ENCODE data around the gene FBXW7.

Gene FBXW7

GRCh38 chr4:152571770-152572169 is 35.9 kb upstream of the FBXW7 start:
- H3K4ac ChIP-seq (ENCODE audit: low read depth, low read length), result no peak overlapping the region
- H3K27ac ChIP-seq (ENCODE audit: low read depth, low read length), result no peak overlapping the region
- no peaks in the 10 kb centered on the region for H3K27me3 ChIP-seq (ENCODE audit: insufficient read depth, low read length, poor library complexity)
- H3K4me3 ChIP-seq (ENCODE audit: low read length), result no peak overlapping the region
- DNase-seq, result no peak
- H3K79me2 ChIP-seq (ENCODE audit: control insufficient read depth, insufficient read depth, low read length), result no peaks in the 10 kb centered on the region
- H3K9ac ChIP-seq (ENCODE audit: low read length), result no peak overlapping the region
- no peak overlapping the region for H2BK5ac ChIP-seq (ENCODE audit: low read length)
- H3K18ac ChIP-seq (ENCODE audit: low read length), result no peak overlapping the region
- no peaks in the 10 kb centered on the region for H3K79me1 ChIP-seq (ENCODE audit: low read length)
- H3K4me1 ChIP-seq (ENCODE audit: control insufficient read depth, low read depth, low read length), result no peaks in the 10 kb centered on the region
- H3K23ac ChIP-seq (ENCODE audit: low read length), result no peak overlapping the region
- no peak overlapping the region for H3K56ac ChIP-seq (ENCODE audit: low read length)
- no peak overlapping the region for H2AK5ac ChIP-seq (ENCODE audit: low read length)
- H3K36me3 ChIP-seq (ENCODE audit: control insufficient read depth, insufficient read depth, low read length), result no peaks in the 10 kb centered on the region
- no peak overlapping the region for H4K5ac ChIP-seq (ENCODE audit: low read length)
- H2BK120ac ChIP-seq (ENCODE audit: low read depth, low read length), result no peak overlapping the region
- H3K4me2 ChIP-seq (ENCODE audit: low read length), result no peak overlapping the region
- H4K8ac ChIP-seq (ENCODE audit: low read depth, low read length), result no peak overlapping the region
- no CpG with 5 or more reads among the region's 1 CpG for WGBS (ENCODE audit: extremely low coverage, insufficient coverage, low lambda C conversion rate)
- H2BK15ac ChIP-seq (replicated peaks; ENCODE audit: low read depth), result no peak overlapping the region

- Histone ChIP-seq H2BK5ac (ENCODE audit: low read length) (no peak overlapping the region), H2AK5ac (ENCODE audit: low read length) (no peak overlapping the region), H4K8ac (ENCODE audit: low read depth, low read length) (no peak overlapping the region), H3K79me2 (ENCODE audit: control insufficient read depth, insufficient read depth, low read length) (no peaks in the 10 kb centered on the region), H3K4me1 (ENCODE audit: control insufficient read depth, low read depth, low read length) (no peaks in the 10 kb centered on the region), H3K79me1 (ENCODE audit: low read length) (no peaks in the 10 kb centered on the region), H3K4ac (ENCODE audit: low read depth, low read length) (no peak overlapping the region), H3K36me3 (ENCODE audit: control insufficient read depth, insufficient read depth, low read length) (no peaks in the 10 kb centered on the region), H2BK15ac (replicated peaks; ENCODE audit: low read depth) (no peak overlapping the region), H3K23ac (ENCODE audit: low read length) (no peak overlapping the region), H3K56ac (ENCODE audit: low read length) (no peak overlapping the region), H3K4me2 (ENCODE audit: low read length) (no peak overlapping the region), H3K18ac (ENCODE audit: low read length) (no peak overlapping the region), H3K27me3 (ENCODE audit: insufficient read depth, low read length, poor library complexity) (no peaks in the 10 kb centered on the region), H3K4me3 (ENCODE audit: low read length) (no peak overlapping the region), H4K5ac (ENCODE audit: low read length) (no peak overlapping the region), H3K27ac (ENCODE audit: low read depth, low read length) (no peak overlapping the region), H3K9ac (ENCODE audit: low read length) (no peak overlapping the region), H2BK120ac (ENCODE audit: low read depth, low read length) (no peak overlapping the region)
- no CpG with 5 or more reads among the region's 1 CpG for WGBS (ENCODE audit: extremely low coverage, insufficient coverage, low lambda C conversion rate)
- no peak for DNase-seq
Observed at GRCh38 chr4:152571296-152571695, 35.4 kb upstream of the FBXW7 start.

- no peak overlapping the region for H3K56ac ChIP-seq (ENCODE audit: low read length)
- H3K27me3 ChIP-seq (ENCODE audit: insufficient read depth, low read length, poor library complexity), result no peaks in the 10 kb centered on the region
- H3K4me1 ChIP-seq (ENCODE audit: control insufficient read depth, low read depth, low read length), result no peaks in the 10 kb centered on the region
- H3K79me1 ChIP-seq (ENCODE audit: low read length), result no peaks in the 10 kb centered on the region
- H3K4me3 ChIP-seq (ENCODE audit: low read length), result no peak overlapping the region
- H4K5ac ChIP-seq (ENCODE audit: low read length), result no peak overlapping the region
- no CpG with 5 or more reads among the region's 6 CpGs for WGBS (ENCODE audit: extremely low coverage, insufficient coverage, low lambda C conversion rate)
- no peaks in the 10 kb centered on the region for H3K36me3 ChIP-seq (ENCODE audit: control insufficient read depth, insufficient read depth, low read length)
- no peak overlapping the region for H3K27ac ChIP-seq (ENCODE audit: low read depth, low read length)
- H3K18ac ChIP-seq (ENCODE audit: low read length), result no peak overlapping the region
- no peak overlapping the region for H3K9ac ChIP-seq (ENCODE audit: low read length)
- H3K4me2 ChIP-seq (ENCODE audit: low read length), result no peak overlapping the region
- no peak overlapping the region for H2BK15ac ChIP-seq (replicated peaks; ENCODE audit: low read depth)
- no peak overlapping the region for H4K8ac ChIP-seq (ENCODE audit: low read depth, low read length)
- no peak overlapping the region for H3K4ac ChIP-seq (ENCODE audit: low read depth, low read length)
- H3K23ac ChIP-seq (ENCODE audit: low read length), result no peak overlapping the region
- no peak overlapping the region for H2AK5ac ChIP-seq (ENCODE audit: low read length)
- H2BK120ac ChIP-seq (ENCODE audit: low read depth, low read length), result no peak overlapping the region
- H2BK5ac ChIP-seq (ENCODE audit: low read length), result no peak overlapping the region
- H3K79me2 ChIP-seq (ENCODE audit: control insufficient read depth, insufficient read depth, low read length), result no peaks in the 10 kb centered on the region
- DNase-seq, result no peak
Observed at GRCh38 chr4:152565333-152565732, 29.4 kb upstream of the FBXW7 start.

- no peak overlapping the region for H3K4me3 ChIP-seq (ENCODE audit: low read length)
- H3K4ac ChIP-seq (ENCODE audit: low read depth, low read length), result no peak overlapping the region
- no peaks in the 10 kb centered on the region for H3K79me2 ChIP-seq (ENCODE audit: control insufficient read depth, insufficient read depth, low read length)
- no peak overlapping the region for H2BK120ac ChIP-seq (ENCODE audit: low read depth, low read length)
- H3K4me2 ChIP-seq (ENCODE audit: low read length), result no peak overlapping the region
- DNase-seq, result no peak
- H3K18ac ChIP-seq (ENCODE audit: low read length), result no peak overlapping the region
- no peaks in the 10 kb centered on the region for H3K4me1 ChIP-seq (ENCODE audit: control insufficient read depth, low read depth, low read length)
- no peak overlapping the region for H3K56ac ChIP-seq (ENCODE audit: low read length)
- no peak overlapping the region for H4K5ac ChIP-seq (ENCODE audit: low read length)
- H3K36me3 ChIP-seq (ENCODE audit: control insufficient read depth, insufficient read depth, low read length), result no peaks in the 10 kb centered on the region
- no peak overlapping the region for H4K8ac ChIP-seq (ENCODE audit: low read depth, low read length)
- H3K27me3 ChIP-seq (ENCODE audit: insufficient read depth, low read length, poor library complexity), result no peaks in the 10 kb centered on the region
- no peak overlapping the region for H2AK5ac ChIP-seq (ENCODE audit: low read length)
- no peak overlapping the region for H2BK5ac ChIP-seq (ENCODE audit: low read length)
- no peak overlapping the region for H3K9ac ChIP-seq (ENCODE audit: low read length)
- no peak overlapping the region for H3K27ac ChIP-seq (ENCODE audit: low read depth, low read length)
- WGBS (ENCODE audit: extremely low coverage, insufficient coverage, low lambda C conversion rate), result no CpG with 5 or more reads among the region's 3 CpGs
- H3K79me1 ChIP-seq (ENCODE audit: low read length), result no peaks in the 10 kb centered on the region
- H2BK15ac ChIP-seq (replicated peaks; ENCODE audit: low read depth), result no peak overlapping the region
- no peak overlapping the region for H3K23ac ChIP-seq (ENCODE audit: low read length)
Observed at GRCh38 chr4:152564336-152564735, 28.4 kb upstream of the FBXW7 start.

- no CpG with 5 or more reads among the region's 2 CpGs for WGBS (ENCODE audit: extremely low coverage, insufficient coverage, low lambda C conversion rate)
- no peak overlapping the region for H3K4me3 ChIP-seq (ENCODE audit: low read length)
- no peaks in the 10 kb centered on the region for H3K27me3 ChIP-seq (ENCODE audit: insufficient read depth, low read length, poor library complexity)
- no peaks in the 10 kb centered on the region for H3K79me1 ChIP-seq (ENCODE audit: low read length)
- H3K4me1 ChIP-seq (ENCODE audit: control insufficient read depth, low read depth, low read length), result no peaks in the 10 kb centered on the region
- no peak overlapping the region for H3K4ac ChIP-seq (ENCODE audit: low read depth, low read length)
- H4K8ac ChIP-seq (ENCODE audit: low read depth, low read length), result no peak overlapping the region
- no peak overlapping the region for H3K56ac ChIP-seq (ENCODE audit: low read length)
- H3K18ac ChIP-seq (ENCODE audit: low read length), result no peak overlapping the region
- H3K23ac ChIP-seq (ENCODE audit: low read length), result no peak overlapping the region
- H3K27ac ChIP-seq (ENCODE audit: low read depth, low read length), result no peak overlapping the region
- no peak for DNase-seq
- H2BK5ac ChIP-seq (ENCODE audit: low read length), result no peak overlapping the region
- no peaks in the 10 kb centered on the region for H3K79me2 ChIP-seq (ENCODE audit: control insufficient read depth, insufficient read depth, low read length)
- H2BK120ac ChIP-seq (ENCODE audit: low read depth, low read length), result no peak overlapping the region
- H2BK15ac ChIP-seq (replicated peaks; ENCODE audit: low read depth), result no peak overlapping the region
- H3K36me3 ChIP-seq (ENCODE audit: control insufficient read depth, insufficient read depth, low read length), result no peaks in the 10 kb centered on the region
- no peak overlapping the region for H4K5ac ChIP-seq (ENCODE audit: low read length)
- H2AK5ac ChIP-seq (ENCODE audit: low read length), result no peak overlapping the region
- no peak overlapping the region for H3K4me2 ChIP-seq (ENCODE audit: low read length)
- H3K9ac ChIP-seq (ENCODE audit: low read length), result no peak overlapping the region
Observed at GRCh38 chr4:152563209-152563608, 27.3 kb upstream of the FBXW7 start.

GRCh38 chr4:152559641-152560040 is 23.7 kb upstream of the FBXW7 start:
- Histone ChIP-seq H2AK5ac (ENCODE audit: low read length) (no peak overlapping the region), H3K4me3 (ENCODE audit: low read length) (no peak overlapping the region), H3K79me2 (ENCODE audit: control insufficient read depth, insufficient read depth, low read length) (no peaks in the 10 kb centered on the region), H3K27ac (ENCODE audit: low read depth, low read length) (no peak overlapping the region), H3K27me3 (ENCODE audit: insufficient read depth, low read length, poor library complexity) (no peaks in the 10 kb centered on the region), H2BK5ac (ENCODE audit: low read length) (no peak overlapping the region), H2BK15ac (replicated peaks; ENCODE audit: low read depth) (no peak overlapping the region), H3K18ac (ENCODE audit: low read length) (no peak overlapping the region), H2BK120ac (ENCODE audit: low read depth, low read length) (no peak overlapping the region), H4K8ac (ENCODE audit: low read depth, low read length) (no peak overlapping the region), H3K79me1 (ENCODE audit: low read length) (no peaks in the 10 kb centered on the region), H3K4me2 (ENCODE audit: low read length) (no peak overlapping the region), H3K36me3 (ENCODE audit: control insufficient read depth, insufficient read depth, low read length) (no peaks in the 10 kb centered on the region), H3K9ac (ENCODE audit: low read length) (no peak overlapping the region), H4K5ac (ENCODE audit: low read length) (no peak overlapping the region), H3K23ac (ENCODE audit: low read length) (no peak overlapping the region), H3K4me1 (ENCODE audit: control insufficient read depth, low read depth, low read length) (peaks cover 1% of the 10 kb centered on the region), H3K56ac (ENCODE audit: low read length) (no peak overlapping the region), H3K4ac (ENCODE audit: low read depth, low read length) (no peak overlapping the region)
- WGBS (ENCODE audit: extremely low coverage, insufficient coverage, low lambda C conversion rate), result no CpG with 5 or more reads among the region's 3 CpGs
- no peak for DNase-seq
